Putamen (tissue), 1 donor: Measurements from ENCODE around the gene SERPINB12.

Source experiments
- DNase-seq: peaks from one replicate; pipeline ENCODE4 v3.0.0-alpha.2; 2016; ENCODE audit warnings: low spot score

SERPINB12 gene

DNA sequence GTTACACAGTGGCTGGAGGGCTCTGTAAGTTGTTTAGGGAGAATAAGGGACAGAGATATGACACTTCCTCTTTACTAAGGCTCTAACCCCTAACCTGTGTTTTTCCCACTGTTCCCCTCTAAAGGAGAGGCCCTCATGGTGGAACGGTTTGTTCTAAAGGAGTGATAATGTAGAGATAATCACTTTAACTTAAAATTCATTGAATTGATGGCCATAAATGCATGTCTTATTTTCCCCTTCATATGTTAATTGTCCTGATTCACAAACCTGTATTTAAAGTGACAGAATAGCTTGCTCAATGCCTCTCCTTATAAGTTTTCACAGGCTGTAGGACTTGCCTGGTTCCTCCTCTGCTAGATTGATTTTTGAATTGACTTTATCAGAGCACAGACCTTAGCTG, at the start of gene SERPINB12:
Gene SERPINB12 (plus strand): TSS at position 301 of the 400 bp plus-strand sequence. CDS start 13,791 bp downstream, outside the sequence.
- DNase-seq: no peak

- DNase-seq: no peak
These were observed 49.3 kb upstream of the SERPINB12 start for GRCh38 chr18:63492851-63493250.

DNA sequence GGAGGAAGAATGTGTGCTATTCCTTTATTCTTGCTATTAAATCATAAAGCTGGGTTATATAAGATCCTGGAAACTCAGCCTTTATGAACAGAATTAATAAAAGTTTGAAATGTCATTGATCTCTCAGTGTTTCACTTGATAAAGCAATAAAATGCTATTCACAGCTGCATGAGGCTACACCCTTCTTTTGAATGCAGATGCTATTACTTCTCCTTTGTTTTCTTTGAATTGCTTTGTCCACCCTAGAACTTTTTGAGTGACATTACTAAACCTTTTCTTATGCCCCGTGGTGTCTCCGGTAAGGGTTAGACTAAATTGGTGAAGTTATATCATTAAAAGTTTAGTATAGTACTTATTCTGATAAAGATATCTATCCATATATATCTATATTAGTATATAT, 46.5 kb upstream of the SERPINB12 start:
- no peak for DNase-seq

GRCh38 chr18:63505566-63506335, 36.4 kb upstream of the SERPINB12 start:
- DNase-seq: no peak

GRCh38 chr18:63506336-63506646, 35.9 kb upstream of the SERPINB12 start:
- DNase-seq: no peak

DNA sequence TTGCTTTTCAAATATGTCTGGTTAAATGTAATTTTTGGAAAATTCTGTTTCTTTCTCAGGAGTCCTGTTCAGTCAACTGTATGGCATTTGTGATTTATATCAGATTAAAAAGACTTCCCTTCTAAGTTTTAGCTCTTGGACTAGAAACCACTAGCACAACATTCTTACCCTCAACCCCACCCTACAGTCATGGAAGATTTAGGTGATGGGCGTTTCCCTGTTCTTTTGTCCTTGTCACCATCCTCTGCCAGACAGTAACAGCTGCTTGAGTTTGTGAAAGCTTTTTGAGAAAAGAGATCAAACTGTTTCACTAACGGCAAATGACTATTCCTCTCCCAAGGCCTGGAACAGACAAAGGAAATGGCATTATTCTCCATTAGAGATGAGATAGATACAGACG, 33.6 kb upstream of the SERPINB12 start:
- DNase-seq: no peak

GRCh38 chr18:63511285-63511684, 30.9 kb upstream of the SERPINB12 start:
- peak; percentile 11 for DNase-seq

DNA sequence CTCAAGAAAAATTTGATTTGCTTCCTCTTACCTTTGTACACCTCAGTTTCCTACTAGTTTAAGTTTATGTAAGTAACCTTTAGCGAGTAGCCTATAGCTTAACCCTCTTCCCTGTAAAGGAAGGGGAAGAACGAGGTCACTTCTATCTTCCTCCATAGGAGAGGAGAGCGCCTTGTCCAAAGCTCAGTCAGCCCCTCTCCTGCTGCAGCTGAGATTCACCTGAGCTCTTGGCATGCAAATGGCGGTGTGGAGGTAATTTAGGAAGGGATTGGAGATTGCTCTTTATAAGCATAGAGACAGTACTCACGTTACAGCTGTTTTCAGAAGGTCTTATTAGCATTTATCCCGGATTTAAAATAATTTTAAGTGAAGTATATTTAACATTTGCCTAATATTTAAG, 27.8 kb upstream of the SERPINB12 start:
- no peak for DNase-seq

- DNase-seq: no peak
These were observed 27.1 kb upstream of the SERPINB12 start for GRCh38 chr18:63514888-63515678.

DNA sequence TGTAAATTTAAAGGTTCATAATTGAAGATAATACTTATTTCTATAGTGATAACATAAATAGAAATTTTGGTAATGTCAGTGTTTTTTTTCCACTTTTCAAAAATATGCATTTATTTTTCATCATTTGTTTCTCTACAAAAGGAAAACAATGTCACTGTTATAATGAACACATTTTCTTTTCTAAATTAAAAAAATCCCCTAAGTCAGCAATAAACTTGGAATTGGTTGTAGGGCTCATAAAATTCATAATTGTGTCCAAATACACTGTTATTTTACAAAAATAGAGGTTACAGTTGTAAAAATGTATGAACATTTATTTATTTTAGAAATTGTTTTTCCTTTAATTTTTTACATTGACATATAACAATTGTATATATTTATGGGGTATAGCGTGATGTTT, 26.4 kb upstream of the SERPINB12 start:
- DNase-seq: no peak

DNA sequence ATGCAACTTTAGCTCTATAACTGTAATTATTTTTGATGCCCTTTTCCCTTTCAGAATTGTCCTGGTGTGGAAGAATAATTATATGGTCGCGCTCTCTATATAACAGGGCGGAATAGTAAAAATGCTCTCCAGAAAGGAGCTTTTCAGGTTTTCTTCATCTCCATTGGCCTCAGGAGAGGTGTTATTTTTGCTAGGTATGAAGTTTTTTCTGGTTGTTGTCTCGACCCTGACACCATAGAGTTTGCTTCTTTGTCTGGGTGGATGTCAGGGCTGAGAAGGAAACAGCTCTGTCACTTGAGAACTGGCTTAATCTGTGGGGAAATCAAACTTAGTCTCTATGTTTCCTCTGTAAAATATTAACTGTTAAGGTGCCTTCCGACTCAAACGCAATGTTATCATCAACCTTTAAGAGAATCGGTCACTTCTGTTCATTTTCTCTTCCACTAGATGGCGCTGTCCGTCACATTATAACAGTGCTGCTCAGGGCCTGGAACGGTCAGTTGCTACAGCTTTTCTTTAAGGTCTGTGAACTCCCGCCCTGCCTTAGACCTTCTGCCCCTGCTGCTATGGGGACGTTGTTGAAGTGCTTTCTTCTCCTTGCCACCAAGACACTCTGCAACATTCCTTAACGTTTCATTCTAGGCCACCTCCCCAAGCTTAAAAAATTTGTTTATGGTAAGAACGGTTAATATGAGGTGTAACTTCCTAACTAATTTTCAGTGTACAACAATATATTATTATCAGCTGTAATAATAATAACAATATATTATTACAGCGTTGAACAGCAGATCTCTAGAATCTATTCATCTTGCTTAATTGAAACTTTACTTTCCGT, 23.8 kb upstream of the SERPINB12 start:
- peak; percentile 69 for DNase-seq

DNA sequence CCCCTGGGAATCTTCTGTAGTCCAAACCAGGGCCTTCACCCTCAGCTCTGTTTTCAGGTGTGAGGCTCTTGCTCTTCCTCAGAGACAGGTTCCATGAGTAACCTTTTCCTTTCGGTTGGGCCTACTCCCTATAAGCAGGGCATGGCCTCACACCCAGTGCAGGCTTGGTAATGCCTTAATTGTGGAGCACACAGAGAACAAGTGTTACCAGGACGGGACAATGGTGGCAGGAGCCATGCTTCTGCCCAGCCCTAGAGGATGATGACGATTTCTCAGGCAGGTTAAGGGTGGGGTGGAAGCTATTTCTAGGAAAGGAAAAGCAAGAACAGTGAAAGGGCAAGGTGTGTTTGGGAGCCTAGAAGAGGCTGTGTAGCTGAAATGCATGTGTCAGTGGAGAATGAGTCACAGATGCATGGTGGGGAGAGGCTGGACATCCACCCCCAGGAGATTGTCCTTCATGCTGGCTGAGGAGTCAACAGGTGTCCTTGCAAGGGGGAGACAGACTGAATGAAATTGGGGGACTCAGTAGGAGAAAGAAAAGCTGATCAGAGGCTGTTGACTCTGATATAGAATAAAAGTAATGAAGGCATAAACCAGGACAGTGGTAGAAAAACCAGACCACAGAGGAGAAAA, 22.0 kb upstream of the SERPINB12 start:
- no peak for DNase-seq

GRCh38 chr18:63523660-63524059, 18.5 kb upstream of the SERPINB12 start:
- no peak for DNase-seq

DNA sequence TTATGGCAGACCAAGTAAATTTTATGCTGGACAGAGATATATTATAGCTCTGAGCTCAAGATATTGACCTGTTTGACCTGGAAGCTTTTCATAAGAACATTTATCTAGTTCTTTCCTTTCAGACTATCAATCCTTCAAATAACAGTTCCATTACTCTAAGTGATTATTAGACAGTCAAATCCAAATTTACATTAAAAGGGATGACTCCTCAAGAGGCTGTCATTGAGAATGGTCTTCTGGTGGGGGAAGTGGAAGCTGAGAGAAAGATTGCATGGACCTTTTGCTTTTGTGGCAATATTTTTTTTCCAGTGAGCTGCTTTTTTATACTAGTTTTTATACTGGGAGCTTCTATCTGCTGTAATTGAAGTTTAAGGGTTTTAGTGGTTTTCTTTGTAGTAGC, 14.9 kb upstream of the SERPINB12 start:
- no peak for DNase-seq

GRCh38 chr18:63528863-63529492, 13.2 kb upstream of the SERPINB12 start:
- no peak for DNase-seq

DNA sequence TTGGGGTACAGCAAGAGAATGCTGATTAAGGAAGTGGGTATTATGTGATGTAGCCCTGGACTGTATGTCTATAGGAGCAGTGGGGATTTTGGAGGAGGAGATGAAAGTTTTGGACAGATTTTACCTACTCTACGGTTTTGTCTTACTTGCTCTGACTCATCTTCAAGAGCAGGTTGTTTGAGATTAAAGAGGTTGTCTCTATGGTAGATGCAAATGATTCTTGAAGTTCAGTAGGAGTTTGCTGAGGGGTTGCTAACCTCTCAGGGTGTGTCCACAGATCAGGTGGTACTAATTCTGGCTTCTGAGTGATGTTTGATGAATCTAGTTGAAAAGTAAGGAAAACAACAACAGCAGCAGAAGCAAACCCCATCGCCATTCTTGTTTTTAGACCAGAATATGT, 9.7 kb upstream of the SERPINB12 start:
- no peak for DNase-seq

- no peak for DNase-seq
These were observed 7.6 kb upstream of the SERPINB12 start for GRCh38 chr18:63534615-63535014.

DNA sequence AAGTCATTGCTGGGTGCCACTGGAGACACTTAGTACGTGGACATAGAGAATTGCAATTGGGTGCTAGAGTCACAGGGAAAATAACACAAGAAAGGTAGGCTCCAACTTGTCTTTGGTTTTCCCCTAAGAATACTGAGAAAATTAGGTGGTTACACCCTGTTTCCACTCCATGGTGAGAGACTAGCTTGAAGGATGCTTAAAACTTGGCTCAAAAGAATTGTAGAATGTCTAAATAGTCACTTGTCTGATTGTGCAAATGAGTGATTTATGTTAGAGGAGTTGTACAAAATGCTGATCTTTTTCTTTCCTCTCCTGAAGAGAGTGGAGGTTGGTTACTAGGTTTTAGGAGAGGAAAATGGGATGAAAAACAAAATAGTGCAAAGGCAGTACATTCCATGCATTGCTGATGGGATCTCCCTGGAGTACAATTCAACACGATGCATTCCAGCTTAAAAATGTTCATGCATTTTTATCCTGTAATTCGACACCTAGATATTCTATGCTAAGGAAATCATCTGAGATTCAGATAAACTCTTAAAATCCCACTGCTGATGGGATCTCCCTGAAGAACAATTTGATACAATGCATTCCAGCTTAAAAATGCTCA, 2.2 kb upstream of the SERPINB12 start:
- no peak for DNase-seq

GRCh38 chr18:63544017-63544416, 1.8 kb downstream of the SERPINB12 start:
- no peak for DNase-seq

DNA sequence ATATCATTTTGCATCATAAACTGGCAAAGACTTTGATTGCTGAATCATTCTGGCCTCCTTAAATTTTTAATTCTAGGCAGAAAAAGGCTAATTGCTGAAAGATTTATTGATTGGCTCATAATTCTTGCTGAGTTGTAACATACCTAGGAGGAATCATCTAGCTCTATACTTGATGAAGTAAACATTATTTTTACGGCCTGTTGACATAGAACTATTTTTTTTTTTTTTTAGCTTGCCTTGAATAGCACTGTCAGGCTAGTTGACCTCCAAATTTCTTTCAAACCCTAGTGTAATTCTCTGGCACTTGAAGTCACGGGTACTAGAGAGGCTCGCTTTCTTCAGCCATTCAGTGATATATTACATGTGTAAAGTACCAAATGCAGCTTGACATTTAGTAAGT, 2.8 kb downstream of the SERPINB12 start:
- no peak for DNase-seq

DNA sequence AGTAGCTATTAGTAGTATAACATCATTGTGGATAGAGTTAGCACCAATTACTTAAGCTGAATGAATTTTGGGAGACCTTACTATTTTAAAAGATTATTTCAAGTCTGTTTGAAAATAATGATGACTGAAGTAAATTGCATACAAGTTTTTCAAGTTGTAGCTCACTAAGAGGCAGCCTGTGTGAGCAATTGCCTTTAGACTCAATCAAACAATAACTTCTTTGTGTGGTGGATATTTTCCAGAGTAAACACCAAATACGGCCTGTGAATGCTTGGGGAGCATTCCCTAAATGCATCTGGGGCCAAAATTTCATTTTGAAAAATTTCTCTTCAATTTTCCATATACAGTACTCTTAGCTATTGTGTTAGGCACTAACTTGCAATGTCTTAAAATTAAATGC, 7.9 kb downstream of the SERPINB12 start:
- DNase-seq: no peak
